HepG2 (cell line): ENCODE data around the gene ARHGEF16.

Experiments
- ZFX ChIP-seq: sonication (generic); formaldehyde crosslinking; IDR thresholded peaks from 2 replicates; pipeline ENCODE4 v1.4.0; 2020; ENCODE audit warnings: mild to moderate bottlenecking, low read depth, missing genetic modification reagents, moderate library complexity
- ZFYVE20 ChIP-seq: sonication (generic); formaldehyde crosslinking; IDR thresholded peaks from 2 replicates; pipeline ENCODE4 v1.8.0; 2023; ENCODE audit warnings: low read depth, mild to moderate bottlenecking, moderate library complexity, missing genetic modification reagents, borderline replicate concordance
- ZNF253 ChIP-seq: sonication (generic); formaldehyde crosslinking; IDR thresholded peaks from 2 replicates; pipeline ENCODE4 v1.8.0; 2022; ENCODE audit warnings: mild to moderate bottlenecking, missing genetic modification reagents, borderline replicate concordance
- ZNF552 ChIP-seq: sonication (generic); formaldehyde crosslinking; IDR thresholded peaks from 2 replicates; pipeline ENCODE4 v1.9.0; 2022; ENCODE audit warnings: missing genetic modification reagents, mild to moderate bottlenecking, borderline replicate concordance
- TF ChIP-seq, protein P1 (sequence below): sonication (generic); formaldehyde crosslinking; IDR thresholded peaks from 2 replicates; pipeline ENCODE4 v1.5.0; 2020; ENCODE audit warnings: mild to moderate bottlenecking, missing genetic modification reagents, moderate library complexity

GRCh38 chr1:3519301-3519885, 64.9 kb downstream of the ARHGEF16 start:
- TF ChIP-seq ZFYVE20 = no peak
- TF ChIP-seq ZNF253 = no peak
- TF ChIP-seq ZNF552 (CRISPR knock-in tag) = no peak
- no peak for TF ChIP-seq ZFX (CRISPR knock-in tag)
- TF ChIP-seq, protein P1, sequence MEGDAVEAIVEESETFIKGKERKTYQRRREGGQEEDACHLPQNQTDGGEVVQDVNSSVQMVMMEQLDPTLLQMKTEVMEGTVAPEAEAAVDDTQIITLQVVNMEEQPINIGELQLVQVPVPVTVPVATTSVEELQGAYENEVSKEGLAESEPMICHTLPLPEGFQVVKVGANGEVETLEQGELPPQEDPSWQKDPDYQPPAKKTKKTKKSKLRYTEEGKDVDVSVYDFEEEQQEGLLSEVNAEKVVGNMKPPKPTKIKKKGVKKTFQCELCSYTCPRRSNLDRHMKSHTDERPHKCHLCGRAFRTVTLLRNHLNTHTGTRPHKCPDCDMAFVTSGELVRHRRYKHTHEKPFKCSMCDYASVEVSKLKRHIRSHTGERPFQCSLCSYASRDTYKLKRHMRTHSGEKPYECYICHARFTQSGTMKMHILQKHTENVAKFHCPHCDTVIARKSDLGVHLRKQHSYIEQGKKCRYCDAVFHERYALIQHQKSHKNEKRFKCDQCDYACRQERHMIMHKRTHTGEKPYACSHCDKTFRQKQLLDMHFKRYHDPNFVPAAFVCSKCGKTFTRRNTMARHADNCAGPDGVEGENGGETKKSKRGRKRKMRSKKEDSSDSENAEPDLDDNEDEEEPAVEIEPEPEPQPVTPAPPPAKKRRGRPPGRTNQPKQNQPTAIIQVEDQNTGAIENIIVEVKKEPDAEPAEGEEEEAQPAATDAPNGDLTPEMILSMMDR (CRISPR knock-in tag) = no peak
